HEK293 (cell line): ENCODE data around the gene POLR3A.
A peak's percentile ranks its signal among the peaks of the same experiment; 100 is the strongest.

Experiments used
- CTCF ChIA-PET: fragments of 350-600 bp; formaldehyde crosslinking; extraction: SDS; loops from one replicate; lab custom pipeline; 2021; ENCODE audit warnings: antibody characterized with exemption; lab: Yijun Ruan, JAX
- POLR2A ChIA-PET: fragments of 300-600 bp; formaldehyde crosslinking; extraction: SDS; loops from one replicate; lab custom pipeline; 2020; ENCODE audit warnings: antibody characterized with exemption, inconsistent platforms; lab: Yijun Ruan, JAX
- H3K27ac ChIP-seq: fragments of 200-500 bp; sonication (Bioruptor generic); 2 replicates; pipeline ENCODE4 v1.5.1; 2014; ENCODE audit warnings: low read depth, low read length, control low read depth, inconsistent platforms; ENCODE audit errors: extremely low read depth
- H3K36me3 ChIP-seq, 2 experiments: fragments of 200-500 bp in 1 of 2; sonication (Bioruptor generic) in 1 of 2; 1 replicate in 1 of 2; 2 replicates in 1 of 2; pipeline ENCODE4 v1.5.1; 2014 to 2017; ENCODE audit warnings: inconsistent platforms in 2 of 2, low read length in 2 of 2; ENCODE audit not compliant: control insufficient read depth in 2 of 2, insufficient read depth in 1 of 2
- H3K4me1 ChIP-seq: fragments of 200-500 bp; sonication (Bioruptor generic); 2 replicates; pipeline ENCODE4 v1.5.1; 2014; ENCODE audit warnings: mild to moderate bottlenecking, low read length, inconsistent platforms; ENCODE audit not compliant: control insufficient read depth, insufficient read depth
- H3K4me3 ChIP-seq: 2 replicates; pipeline ENCODE4 v1.5.1; 2011; ENCODE audit warnings: low read depth, mild to moderate bottlenecking, control low read depth, low read length, moderate library complexity
- H3K9me3 ChIP-seq: fragments of 200-500 bp; sonication (Bioruptor generic); 2 replicates; pipeline ENCODE4 v1.5.1; 2014; ENCODE audit warnings: low read depth, low read length, inconsistent platforms; ENCODE audit not compliant: control insufficient read depth, insufficient read depth
- GLIS1 ChIP-seq: fragments of 450-650 bp; formaldehyde crosslinking; IDR thresholded peaks from 2 replicates; pipeline ENCODE4 v1.5.1; 2016; ENCODE audit warnings: missing biosample characterization, missing genetic modification characterization
- GLIS2 ChIP-seq: fragments of 450-650 bp; formaldehyde crosslinking; IDR thresholded peaks from 2 replicates; pipeline ENCODE4 v1.5.1; 2016; ENCODE audit warnings: missing biosample characterization, missing genetic modification characterization
- ZBTB1 ChIP-seq: fragments of 450-650 bp; formaldehyde crosslinking; IDR thresholded peaks from 2 replicates; pipeline ENCODE4 v1.5.1; 2016; ENCODE audit warnings: missing biosample characterization, missing genetic modification characterization
- ZBTB20 ChIP-seq: fragments of 450-650 bp; formaldehyde crosslinking; IDR thresholded peaks from 2 replicates; pipeline ENCODE4 v1.5.1; 2016; ENCODE audit warnings: missing biosample characterization, missing genetic modification characterization
- ZBTB7A ChIP-seq: fragments of 450-650 bp; formaldehyde crosslinking; IDR thresholded peaks from 2 replicates; pipeline ENCODE4 v1.5.1; 2016; ENCODE audit warnings: low read depth, missing biosample characterization, missing genetic modification characterization
- ZFHX2 ChIP-seq: fragments of 450-650 bp; formaldehyde crosslinking; conservative IDR thresholded peaks from 2 replicates; pipeline ENCODE4 v1.5.1; 2016; ENCODE audit warnings: missing biosample characterization, missing genetic modification characterization
- ZFP37 ChIP-seq: fragments of 450-650 bp; formaldehyde crosslinking; IDR thresholded peaks from 2 replicates; pipeline ENCODE4 v1.5.1; 2016; ENCODE audit warnings: missing biosample characterization, missing genetic modification characterization
- ZNF184 ChIP-seq: fragments of 450-650 bp; IDR thresholded peaks from 2 replicates; pipeline ENCODE4 v1.5.1; 2018; ENCODE audit warnings: missing biosample characterization, mild to moderate bottlenecking, missing genetic modification characterization
- ZNF223 ChIP-seq: fragments of 450-650 bp; formaldehyde crosslinking; IDR thresholded peaks from 2 replicates; pipeline ENCODE4 v1.5.1; 2016; ENCODE audit warnings: missing biosample characterization, missing genetic modification characterization
- ZNF274 ChIP-seq, 2 experiments: fragments of 200-500 bp in 1 of 2; fragments of 450-650 bp in 1 of 2; sonication (Bioruptor generic) in 1 of 2; formaldehyde crosslinking in 1 of 2; IDR thresholded peaks; 2 replicates each; pipeline versions ENCODE4 v1.5.1 to v1.6.1; 2014 to 2016; ENCODE audit warnings: borderline replicate concordance in 1 of 2, inconsistent platforms in 1 of 2, low read length in 1 of 2, missing biosample characterization in 1 of 2, missing genetic modification characterization in 1 of 2
- ZNF280C ChIP-seq: fragments of 450-650 bp; formaldehyde crosslinking; IDR thresholded peaks from 2 replicates; pipeline ENCODE4 v1.5.1; 2016; ENCODE audit warnings: missing biosample characterization, missing genetic modification characterization
- ZNF280D ChIP-seq: fragments of 450-650 bp; formaldehyde crosslinking; IDR thresholded peaks from 2 replicates; pipeline ENCODE4 v1.5.1; 2016; ENCODE audit warnings: missing biosample characterization, missing genetic modification characterization
- ZNF311 ChIP-seq: fragments of 450-650 bp; formaldehyde crosslinking; IDR thresholded peaks from 2 replicates; pipeline ENCODE4 v1.5.1; 2017; ENCODE audit warnings: missing biosample characterization, missing genetic modification characterization, borderline replicate concordance
- ZNF324 ChIP-seq: fragments of 450-650 bp; formaldehyde crosslinking; IDR thresholded peaks from 2 replicates; pipeline ENCODE4 v1.5.1; 2016; ENCODE audit warnings: missing biosample characterization, missing genetic modification characterization
- ZNF354C ChIP-seq: fragments of 450-650 bp; formaldehyde crosslinking; IDR thresholded peaks from 2 replicates; pipeline ENCODE4 v1.5.1; 2016; ENCODE audit warnings: missing biosample characterization, missing genetic modification characterization, low read depth, borderline replicate concordance
- ZNF423 ChIP-seq: fragments of 450-650 bp; formaldehyde crosslinking; IDR thresholded peaks from 2 replicates; pipeline ENCODE4 v1.5.1; 2016; ENCODE audit warnings: missing biosample characterization, missing genetic modification characterization
- ZNF433 ChIP-seq: fragments of 450-650 bp; formaldehyde crosslinking; IDR thresholded peaks from 2 replicates; pipeline ENCODE4 v1.5.1; 2016; ENCODE audit warnings: missing biosample characterization, missing genetic modification characterization, low read depth
- ZNF585B ChIP-seq: fragments of 450-650 bp; formaldehyde crosslinking; IDR thresholded peaks from 2 replicates; pipeline ENCODE4 v1.5.1; 2016; ENCODE audit warnings: missing biosample characterization, missing genetic modification characterization
- ZNF623 ChIP-seq: fragments of 450-650 bp; formaldehyde crosslinking; IDR thresholded peaks from 2 replicates; pipeline ENCODE4 v1.5.1; 2016; ENCODE audit warnings: missing biosample characterization, missing genetic modification characterization
- ZNF704 ChIP-seq: fragments of 450-650 bp; formaldehyde crosslinking; IDR thresholded peaks from 2 replicates; pipeline ENCODE4 v1.5.1; 2016; ENCODE audit warnings: missing biosample characterization, missing genetic modification characterization
- ZNF837 ChIP-seq: fragments of 450-650 bp; formaldehyde crosslinking; IDR thresholded peaks from 2 replicates; pipeline ENCODE4 v1.5.1; 2016; ENCODE audit warnings: missing biosample characterization, missing genetic modification characterization
- TF ChIP-seq, protein P1 (sequence below): fragments of 450-650 bp; formaldehyde crosslinking; IDR thresholded peaks from 2 replicates; pipeline ENCODE4 v1.5.1; 2016; ENCODE audit warnings: missing biosample characterization, missing genetic modification characterization

Gene POLR3A

GRCh38 chr10:78010278-78010677 is 19.0 kb downstream of the POLR3A start:
- no peak overlapping the region for H3K4me3 ChIP-seq
- no peak overlapping the region for H3K27ac ChIP-seq
- no peaks in the 10 kb centered on the region for H3K4me1 ChIP-seq
- TF ChIP-seq ZNF704 (no peak), ZNF623 (tag by site-specific recombination) (no peak), GLIS1 (tag by site-specific recombination) (no peak)
- CTCF ChIA-PET, result interaction anchor here (0.5 kb wide), 1 partner anchor 87 kb away, joined by 3 read pairs; no protein-coding TSS in a partner anchor
- H3K36me3 ChIP-seq, result peaks cover 57 to 94% of the 10 kb centered on the region in 2 experiments
- H3K9me3 ChIP-seq, result no peaks in the 10 kb centered on the region
- POLR2A ChIA-PET, result no interaction called here

DNA sequence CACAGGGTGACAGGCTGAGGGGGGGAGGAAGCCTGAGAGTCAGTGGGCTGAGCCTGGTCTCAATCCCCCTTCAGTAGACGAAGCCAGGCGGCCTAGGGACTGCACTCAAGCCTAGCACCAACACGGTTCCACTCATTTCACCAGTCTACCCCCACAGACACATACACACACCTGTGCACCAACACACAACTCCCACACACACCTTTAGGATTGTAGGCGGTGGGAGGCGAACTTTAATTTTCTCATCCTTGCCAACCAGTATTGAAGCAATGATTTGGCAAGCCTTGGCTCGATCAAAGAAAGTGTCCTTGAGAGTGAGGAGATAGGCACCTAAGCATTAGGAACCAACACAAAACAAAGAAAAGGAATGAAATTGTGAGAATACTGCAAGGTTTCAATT is 19.7 kb downstream of the POLR3A start:
- no peaks in the 10 kb centered on the region for H3K9me3 ChIP-seq
- TF ChIP-seq ZFHX2 (tag by site-specific recombination) (0 out of 2 replicates have a peak, but pooled peaks have one; percentile 13), ZNF311 (tag by site-specific recombination) (no peak), ZBTB20 (no peak), ZNF184 (tag by site-specific recombination) (no peak), ZNF433 (tag by site-specific recombination) (no peak)
- no peak overlapping the region for H3K27ac ChIP-seq
- no peak overlapping the region for H3K4me3 ChIP-seq
- H3K36me3 ChIP-seq, result peaks cover 54 to 94% of the 10 kb centered on the region in 2 experiments
- ChIA-PET CTCF (no interaction called here), POLR2A (interaction anchor here (0.7 kb wide), 1 partner anchor 96 kb away, joined by 6 read pairs; no protein-coding TSS in a partner anchor)
- no peaks in the 10 kb centered on the region for H3K4me1 ChIP-seq

- Histone ChIP-seq H3K4me3 (no peak overlapping the region), H3K9me3 (no peaks in the 10 kb centered on the region), H3K4me1 (no peaks in the 10 kb centered on the region), H3K27ac (no peak overlapping the region), H3K36me3 (peaks cover 47 to 94% of the 10 kb centered on the region in 2 experiments)
- ChIA-PET CTCF (interaction anchor here (1.8 kb wide), 1 partner anchor 160 kb away, joined by 6 read pairs; no protein-coding TSS in a partner anchor), POLR2A (interaction anchor here (0.6 kb wide), 1 partner anchor 258 kb away, joined by 4 read pairs; no protein-coding TSS in a partner anchor)
- TF ChIP-seq ZNF354C, result no peak
- TF ChIP-seq ZBTB7A (tag by site-specific recombination), result no peak
- TF ChIP-seq ZNF324 (tag by site-specific recombination), result no peak
- TF ChIP-seq ZNF280C, result no peak
- no peak for TF ChIP-seq ZNF585B (tag by site-specific recombination)
- TF ChIP-seq ZFP37 (tag by site-specific recombination), result no peak
- no peak for TF ChIP-seq ZNF423 (tag by site-specific recombination)
- TF ChIP-seq, protein P1, sequence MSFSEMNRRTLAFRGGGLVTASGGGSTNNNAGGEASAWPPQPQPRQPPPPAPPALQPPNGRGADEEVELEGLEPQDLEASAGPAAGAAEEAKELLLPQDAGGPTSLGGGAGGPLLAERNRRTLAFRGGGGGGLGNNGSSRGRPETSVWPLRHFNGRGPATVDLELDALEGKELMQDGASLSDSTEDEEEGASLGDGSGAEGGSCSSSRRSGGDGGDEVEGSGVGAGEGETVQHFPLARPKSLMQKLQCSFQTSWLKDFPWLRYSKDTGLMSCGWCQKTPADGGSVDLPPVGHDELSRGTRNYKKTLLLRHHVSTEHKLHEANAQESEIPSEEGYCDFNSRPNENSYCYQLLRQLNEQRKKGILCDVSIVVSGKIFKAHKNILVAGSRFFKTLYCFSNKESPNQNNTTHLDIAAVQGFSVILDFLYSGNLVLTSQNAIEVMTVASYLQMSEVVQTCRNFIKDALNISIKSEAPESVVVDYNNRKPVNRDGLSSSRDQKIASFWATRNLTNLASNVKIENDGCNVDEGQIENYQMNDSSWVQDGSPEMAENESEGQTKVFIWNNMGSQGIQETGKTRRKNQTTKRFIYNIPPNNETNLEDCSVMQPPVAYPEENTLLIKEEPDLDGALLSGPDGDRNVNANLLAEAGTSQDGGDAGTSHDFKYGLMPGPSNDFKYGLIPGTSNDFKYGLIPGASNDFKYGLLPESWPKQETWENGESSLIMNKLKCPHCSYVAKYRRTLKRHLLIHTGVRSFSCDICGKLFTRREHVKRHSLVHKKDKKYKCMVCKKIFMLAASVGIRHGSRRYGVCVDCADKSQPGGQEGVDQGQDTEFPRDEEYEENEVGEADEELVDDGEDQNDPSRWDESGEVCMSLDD (tag by site-specific recombination), result no peak
- no peak for TF ChIP-seq ZNF223 (tag by site-specific recombination)
- TF ChIP-seq ZNF274 (IDR thresholded peaks at IDR 0.05; ENCODE audit: low read length), result no peak
- no peak for TF ChIP-seq ZNF274 (tag by site-specific recombination; IDR thresholded peaks at IDR 0.05; ENCODE audit: borderline replicate concordance)
- no peak for TF ChIP-seq GLIS2 (tag by site-specific recombination)
- no peak for TF ChIP-seq ZNF280D (tag by site-specific recombination)
- TF ChIP-seq ZBTB1 (tag by site-specific recombination), result no peak
- TF ChIP-seq ZNF837 (tag by site-specific recombination), result no peak
Observed at GRCh38 chr10:78007172-78007571, 22.1 kb downstream of the POLR3A start.
